Esophagus muscularis mucosa (tissue), 4 donors: ENCODE data around the gene MRGPRD. TPM values are rescaled to one million over a fixed set of nuclear protein-coding genes. Genes with fewer than 3 reads are reported as not detected.
A peak's percentile ranks its signal among the peaks of the same experiment; 100 is the strongest.

Experiments
- DNase-seq: peaks from one replicate; pipeline ENCODE4 v3.0.0-alpha.2; 2017; ENCODE audit errors: extremely low spot score
- H3K27ac ChIP-seq, 4 donors: fragments of 200-600 bp; sonication (generic); replicated peaks in 1 of 4; 1 replicate in 3 of 4; 2 replicates in 1 of 4; pipeline ENCODE4 v1.5.1; 2016 to 2019; ENCODE audit warnings: mild to moderate bottlenecking in 1 of 4
- H3K27me3 ChIP-seq, 4 donors: fragments of 200-600 bp; sonication (generic); one replicate each; pipeline versions ENCODE4 v1.5.1 to v1.6.0; 2016 to 2019
- H3K36me3 ChIP-seq, 4 donors: fragments of 200-600 bp; sonication (generic); one replicate each; pipeline ENCODE4 v1.5.1; 2016 to 2019
- H3K4me1 ChIP-seq, 4 donors: fragments of 200-600 bp; sonication (generic); one replicate each; pipeline ENCODE4 v1.5.1; 2016 to 2019
- H3K4me3 ChIP-seq, 4 donors: fragments of 200-600 bp; sonication (generic); 1 replicate in 2 of 4; 2 replicates in 2 of 4; pipeline ENCODE4 v1.5.1; 2016 to 2019; ENCODE audit warnings: mild to moderate bottlenecking in 4 of 4, moderate library complexity in 1 of 4
- H3K9me3 ChIP-seq, 4 donors: fragments of 200-600 bp; sonication (generic); 1 replicate in 3 of 4; 2 replicates in 1 of 4; pipeline ENCODE4 v1.5.1; 2016 to 2019
- EP300 ChIP-seq: sonication (generic); formaldehyde crosslinking; IDR thresholded peaks from one replicate; pipeline ENCODE4 v1.6.1; 2017; ENCODE audit warnings: antibody characterized with exemption
- POLR2A ChIP-seq: fragments of 450-650 bp; IDR thresholded peaks from one replicate; pipeline ENCODE4 v1.6.1; 2017; ENCODE audit warnings: antibody characterized with exemption, moderate library complexity, mild to moderate bottlenecking, low read depth
- POLR2AphosphoS5 ChIP-seq, 2 donors: sonication (generic); formaldehyde crosslinking; IDR thresholded peaks; one replicate each; pipeline ENCODE4 v1.6.1; 2017; ENCODE audit warnings: antibody characterized with exemption in 2 of 2
- WGBS: methylation state at CpG from one replicate; pipeline ENCODE4 v1.1.5; 2018; 5-methylcytosine and 5-hydroxymethylcytosine counted together
- intact Hi-C: fragments of 100-400 bp; cut with DNase I; formaldehyde crosslinking; loops from one replicate; pipeline ENCODE4 v1.15.1; 2023
- total RNA-seq, 4 donors: library from RNA; depleted of rRNA; stranded (reverse); fragments of >200 nt; gene quantifications; one replicate each; pipeline versions ENCODE4 v1.1.0 to v1.2.1, GENCODE V29; 2016
- TF ChIP-seq, protein P1 (sequence below), 3 experiments: fragments of 200-600 bp in 2 of 3; fragments of 450-650 bp in 1 of 3; sonication (generic) in 2 of 3; IDR thresholded peaks; one replicate each; pipeline ENCODE4 v1.5.1; 2017 to 2019; ENCODE audit warnings: antibody characterized with exemption in 3 of 3, mild to moderate bottlenecking in 2 of 3, moderate library complexity in 1 of 3

MRGPRD gene
- total RNA-seq, 4 donors from 2014 or later = 0.32 to 2.5 (median 0.66) TPM; not detected in 1

DNA sequence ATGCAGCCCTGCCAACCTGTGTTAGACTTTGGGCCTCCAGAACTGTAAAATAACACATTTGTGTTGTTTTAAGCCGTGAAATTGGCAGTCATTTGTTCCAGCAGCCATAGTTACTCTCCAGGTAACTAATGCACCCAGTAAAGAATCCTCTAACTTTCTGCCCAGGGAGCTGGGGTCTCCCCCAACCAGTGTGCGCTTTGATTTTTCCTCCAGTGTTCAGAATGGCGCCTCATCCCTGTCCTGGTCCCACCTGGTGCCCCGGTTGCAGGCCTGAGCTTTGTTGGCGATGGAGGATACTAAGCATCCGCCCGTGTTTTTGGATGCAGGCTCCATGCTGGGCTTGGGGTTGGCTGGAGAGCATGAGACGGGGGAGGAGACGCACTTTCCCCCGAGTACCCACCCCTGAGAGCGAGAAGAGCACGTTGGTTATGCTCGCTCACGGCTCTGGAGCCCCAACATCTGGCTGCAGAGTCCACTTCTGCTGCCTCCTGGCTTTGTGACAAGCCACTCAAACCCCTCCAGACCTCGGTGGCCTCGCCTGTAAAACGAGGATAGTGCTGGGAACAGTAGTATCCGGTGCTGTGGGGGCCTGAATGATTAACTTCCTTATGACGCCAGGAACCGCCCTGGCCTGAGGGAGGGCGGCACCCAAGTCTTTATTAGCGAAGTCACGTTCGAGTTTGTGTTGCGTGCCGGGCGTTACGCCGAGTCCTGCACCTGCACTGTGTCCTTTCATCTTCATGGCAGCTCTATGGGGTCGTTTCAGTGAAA lies 25.8 kb downstream of the MRGPRD start:
- Histone ChIP-seq H3K4me1 (peaks cover 2 to 32% (median 29%) of the 10 kb centered on the region in 4 donors), H3K27me3 (no peaks in the 10 kb centered on the region), H3K9me3 (no peaks in the 10 kb centered on the region), H3K36me3 (no peaks in the 10 kb centered on the region), H3K4me3 (peak overlapping the region in 3 of 4 donors; percentile 4 to 7 (median 5)), H3K27ac (peak overlapping the region; percentile 53 to 82 (median 68))
- 34% methylated on average over 23 of the region's 30 CpGs for WGBS
- TF ChIP-seq POLR2AphosphoS5 (IDR thresholded peaks at IDR 0.05) = peak; percentile 55 to 81
- TF ChIP-seq, protein P1, sequence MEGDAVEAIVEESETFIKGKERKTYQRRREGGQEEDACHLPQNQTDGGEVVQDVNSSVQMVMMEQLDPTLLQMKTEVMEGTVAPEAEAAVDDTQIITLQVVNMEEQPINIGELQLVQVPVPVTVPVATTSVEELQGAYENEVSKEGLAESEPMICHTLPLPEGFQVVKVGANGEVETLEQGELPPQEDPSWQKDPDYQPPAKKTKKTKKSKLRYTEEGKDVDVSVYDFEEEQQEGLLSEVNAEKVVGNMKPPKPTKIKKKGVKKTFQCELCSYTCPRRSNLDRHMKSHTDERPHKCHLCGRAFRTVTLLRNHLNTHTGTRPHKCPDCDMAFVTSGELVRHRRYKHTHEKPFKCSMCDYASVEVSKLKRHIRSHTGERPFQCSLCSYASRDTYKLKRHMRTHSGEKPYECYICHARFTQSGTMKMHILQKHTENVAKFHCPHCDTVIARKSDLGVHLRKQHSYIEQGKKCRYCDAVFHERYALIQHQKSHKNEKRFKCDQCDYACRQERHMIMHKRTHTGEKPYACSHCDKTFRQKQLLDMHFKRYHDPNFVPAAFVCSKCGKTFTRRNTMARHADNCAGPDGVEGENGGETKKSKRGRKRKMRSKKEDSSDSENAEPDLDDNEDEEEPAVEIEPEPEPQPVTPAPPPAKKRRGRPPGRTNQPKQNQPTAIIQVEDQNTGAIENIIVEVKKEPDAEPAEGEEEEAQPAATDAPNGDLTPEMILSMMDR (IDR thresholded peaks at IDR 0.05) = no peak
- no peak for TF ChIP-seq POLR2A
- intact Hi-C loops = no loop called here
- no peak for DNase-seq

DNA sequence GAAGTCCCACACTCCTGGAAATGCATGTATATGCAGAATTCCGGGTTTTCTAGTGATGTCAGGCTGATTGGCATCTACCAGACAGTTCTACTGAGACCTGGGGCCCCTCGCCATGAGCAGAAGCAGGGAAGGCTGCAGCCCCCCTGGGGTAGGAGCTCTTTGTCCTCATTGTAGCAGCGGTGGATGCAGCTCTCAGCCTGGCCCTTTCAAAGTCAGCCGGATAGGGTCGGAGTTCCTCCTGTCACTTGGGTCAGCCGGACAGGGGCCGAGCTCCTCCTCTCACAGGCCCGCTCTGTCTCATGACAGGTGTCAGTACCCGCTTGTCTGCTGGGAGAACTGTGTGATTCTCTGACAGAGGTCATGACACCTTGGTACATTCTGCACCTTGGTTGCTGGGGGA lies 30.0 kb downstream of the MRGPRD start:
- intact Hi-C loops = no loop called here
- Histone ChIP-seq H3K4me3 (no peak overlapping the region), H3K4me1 (peaks cover 11 to 51% (median 46%) of the 10 kb centered on the region in 4 donors), H3K27me3 (no peaks in the 10 kb centered on the region), H3K9me3 (no peaks in the 10 kb centered on the region), H3K36me3 (no peaks in the 10 kb centered on the region), H3K27ac (peak overlapping the region; percentile 30 to 61 (median 60))
- WGBS = 87% methylated on average over 9 of the region's 9 CpGs
- DNase-seq = no peak
- TF ChIP-seq, protein P1 (IDR thresholded peaks at IDR 0.05) = no peak

DNA sequence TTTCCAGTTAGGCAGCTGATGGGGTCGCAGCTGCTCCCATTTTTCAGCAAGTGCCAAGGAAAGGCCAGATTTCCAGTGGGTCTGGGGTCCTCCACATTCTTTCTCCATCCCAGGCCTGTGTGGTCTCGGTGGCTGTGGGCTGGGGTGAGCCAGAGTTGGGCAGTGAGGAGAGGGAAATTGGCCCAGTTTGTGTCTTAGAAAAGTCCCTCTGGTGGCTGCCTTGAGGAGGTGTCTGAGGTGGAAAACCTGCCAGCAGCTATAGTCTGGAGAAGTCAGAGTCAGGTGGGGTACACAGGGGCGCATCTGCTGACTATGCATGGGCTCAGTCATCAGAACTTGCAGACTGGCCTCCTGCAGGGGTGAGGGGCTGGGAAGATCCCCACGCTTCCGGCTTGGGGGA lies 30.5 kb downstream of the MRGPRD start:
- intact Hi-C loops = no loop called here
- peak overlapping the region; percentile 59 to 94 (median 60) for H3K27ac ChIP-seq
- 74% methylated on average over 5 of the region's 5 CpGs for WGBS

DNA sequence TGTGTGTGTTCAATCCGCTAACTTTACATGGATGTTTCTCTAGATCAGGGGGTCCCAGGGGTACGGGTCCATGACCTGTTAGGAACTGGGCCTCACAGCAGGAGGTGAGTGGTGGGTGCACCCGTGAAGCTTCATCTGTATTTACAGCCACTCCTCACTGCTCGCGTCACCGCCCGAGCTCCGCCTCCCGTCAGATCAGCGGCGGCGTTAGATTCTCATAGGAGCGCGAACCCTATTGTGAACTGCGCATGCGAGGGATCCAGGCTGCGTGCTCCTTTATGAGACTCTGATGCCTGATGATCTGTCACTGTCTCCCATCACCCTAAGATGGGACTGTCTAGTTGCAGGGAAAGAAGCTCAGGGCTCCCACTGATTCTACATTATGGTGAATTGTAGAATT lies 31.9 kb downstream of the MRGPRD start:
- Histone ChIP-seq H3K27ac (peak overlapping the region; percentile 25 to 94 (median 76)), H3K36me3 (no peaks in the 10 kb centered on the region), H3K4me3 (no peak overlapping the region), H3K4me1 (peaks cover 9 to 56% (median 47%) of the 10 kb centered on the region in 4 donors), H3K27me3 (no peaks in the 10 kb centered on the region), H3K9me3 (no peaks in the 10 kb centered on the region)
- no peak for DNase-seq
- intact Hi-C loops = loop anchor here (5.0 kb wide), 1 partner anchor 53 kb away; no protein-coding TSS in a partner anchor
- 95% methylated on average over 17 of the region's 17 CpGs for WGBS
- no peak for TF ChIP-seq POLR2A
- TF ChIP-seq, protein P1 (IDR thresholded peaks at IDR 0.05) = no peak
- no peak for TF ChIP-seq EP300
- TF ChIP-seq POLR2AphosphoS5 (IDR thresholded peaks at IDR 0.05) = no peak

More for the DNA sequence above, 30.5 kb downstream of the MRGPRD start:
- Histone ChIP-seq H3K36me3 (no peaks in the 10 kb centered on the region), H3K4me3 (no peak overlapping the region), H3K4me1 (peaks cover 12 to 49% (median 45%) of the 10 kb centered on the region in 4 donors), H3K9me3 (no peaks in the 10 kb centered on the region), H3K27me3 (no peaks in the 10 kb centered on the region)
- no peak for DNase-seq
- TF ChIP-seq POLR2A (no peak), POLR2AphosphoS5 (IDR thresholded peaks at IDR 0.05) (no peak), EP300 (no peak)
- TF ChIP-seq, protein P1 (IDR thresholded peaks at IDR 0.05) = peak; percentile 34 to 54 (median 52)
